Astrocyte of the spinal cord (primary cell): ENCODE measurements around the gene NOB1.

ENCODE experiments used
- DNase-seq: peaks from one replicate; pipeline ENCODE4 v3.0.0; 2011; ENCODE audit warnings: low read depth, low spot score
- H3K4me3 ChIP-seq: 2 replicates; pipeline ENCODE4 v1.5.1; 2011; ENCODE audit warnings: low read depth, mild to moderate bottlenecking, low read length, moderate library complexity
- CTCF ChIP-seq: IDR thresholded peaks from 2 replicates; pipeline ENCODE4 v1.5.1; 2012; ENCODE audit warnings: low read depth, mild to moderate bottlenecking, low read length, inconsistent platforms
- in situ Hi-C: cut with HindIII; loops from 2 replicates; pipeline ENCODE4 v1.10.0; 2017; ENCODE audit warnings: low sequenced_read_pairs

The NOB1 gene

GRCh38 chr16:69691980-69692911 lies 62.5 kb downstream of the NOB1 start:
- TF ChIP-seq CTCF = no peak
- peak; percentile 22 for DNase-seq
- in situ Hi-C loops = no loop called here
- no peak overlapping the region for H3K4me3 ChIP-seq
